ENCODE measurements around the gene CNTF. TPM values are rescaled to one million over a fixed set of nuclear protein-coding genes. Genes with fewer than 3 reads are reported as not detected.

The CNTF gene
- total RNA-seq, 1 donor, result 1.9 TPM

- no peak for DNase-seq (ENCODE audit: low read depth)
- TF ChIP-seq CTCF (IDR thresholded peaks at IDR 0.05; ENCODE audit: insufficient read depth, low read length), result no peak
- no peak overlapping the region for H3K4me3 ChIP-seq (ENCODE audit: low read depth, low read length)
Observed at GRCh38 chr11:58649623-58650022, 27.2 kb downstream of the CNTF start.

- no peak for DNase-seq (ENCODE audit: low read depth)
- no peak for TF ChIP-seq CTCF (IDR thresholded peaks at IDR 0.05; ENCODE audit: insufficient read depth, low read length)
- no peak overlapping the region for H3K4me3 ChIP-seq (ENCODE audit: low read depth, low read length)
Observed at GRCh38 chr11:58650496-58650895, 28.0 kb downstream of the CNTF start.

GRCh38 chr11:58652726-58653280, 30.3 kb downstream of the CNTF start:
- H3K4me3 ChIP-seq (ENCODE audit: low read depth, low read length), result no peak overlapping the region
- no peak for TF ChIP-seq CTCF (IDR thresholded peaks at IDR 0.05; ENCODE audit: insufficient read depth, low read length)
- no peak for DNase-seq (ENCODE audit: low read depth)

- DNase-seq (ENCODE audit: low read depth), result peak; percentile 84
- TF ChIP-seq CTCF (IDR thresholded peaks at IDR 0.05; ENCODE audit: insufficient read depth, low read length), result peak; percentile 94
- peak overlapping the region; percentile 11 for H3K4me3 ChIP-seq (ENCODE audit: low read depth, low read length)
Observed at GRCh38 chr11:58654079-58654907, 31.8 kb downstream of the CNTF start.

GRCh38 chr11:58654908-58655296, 32.4 kb downstream of the CNTF start:
- H3K4me3 ChIP-seq (ENCODE audit: low read depth, low read length), result no peak overlapping the region
- TF ChIP-seq CTCF (IDR thresholded peaks at IDR 0.05; ENCODE audit: insufficient read depth, low read length), result no peak
- DNase-seq (ENCODE audit: low read depth), result no peak

GRCh38 chr11:58656348-58656747, 33.9 kb downstream of the CNTF start:
- DNase-seq (ENCODE audit: low read depth), result no peak
- TF ChIP-seq CTCF (IDR thresholded peaks at IDR 0.05; ENCODE audit: insufficient read depth, low read length), result no peak
- H3K4me3 ChIP-seq (ENCODE audit: low read depth, low read length), result no peak overlapping the region
